K562 (cell line): Measurements from ENCODE around the gene JSRP1. TPM values are rescaled to one million over a fixed set of nuclear protein-coding genes. Genes with fewer than 3 reads are reported as not detected.

ENCODE experiments used
- ATAC-seq: fragments of 200-7000 bp; cut with Tn5 transposase; 3 replicates; pipeline ENCODE4 v1.9.1; 2020; ENCODE audit warnings: moderate library complexity
- BruUV-seq: library from RNA; stranded (reverse); fragments of 400-500 nt; replicated peaks from 2 replicates; lab custom pipeline; 2021; lab: Mats Ljungman, UMichigan
- CTCF ChIA-PET: fragments of 300-600 bp; formaldehyde crosslinking; extraction: SDS; loops from one replicate; lab custom pipeline; 2021; ENCODE audit warnings: low intra/inter-chr PET ratio; lab: Yijun Ruan, JAX
- POLR2A ChIA-PET: fragments of 300-600, 350-650 bp; sonication (Branson Sonifier 250); formaldehyde crosslinking; extraction: SDS; loops from one replicate; lab custom pipeline; 2021; ENCODE audit warnings: antibody characterized with exemption, inconsistent platforms; lab: Yijun Ruan, JAX
- DNase-seq, 4 experiments: peaks; one replicate each; pipeline versions ENCODE4 v3.0.0 to v3.0.0-alpha.2; 2011 to 2018; ENCODE audit warnings: low spot score in 3 of 4, mixed read lengths in 3 of 4; ENCODE audit errors: extremely low read depth in 1 of 4
- FAIRE-seq: peaks from 2 replicates; lab custom pipeline; 2011; peaks lifted over from hg19 to GRCh38; lab: Jason Lieb, UNC
- H2AFZ ChIP-seq: 2 replicates; pipeline ENCODE4 v1.6.0; 2011; ENCODE audit warnings: low read depth, low read length, control low read depth, inconsistent platforms
- H3K27ac ChIP-seq: fragments of 200-600 bp; 3 replicates; pipeline ENCODE4 v1.8.0; 2011; ENCODE audit warnings: low read depth, mild to moderate bottlenecking, control low read depth, inconsistent platforms, low read length, moderate library complexity, mixed read lengths; ENCODE audit errors: extremely low read depth
- H3K27me3 ChIP-seq, 2 experiments: fragments of 300-600 bp in 1 of 2; 2 replicates in 1 of 2; 3 replicates in 1 of 2; pipeline versions ENCODE4 v1.6.0 to v1.8.0; 2011; ENCODE audit warnings: inconsistent platforms in 2 of 2, low read length in 2 of 2, mild to moderate bottlenecking in 1 of 2, mixed read lengths in 1 of 2, moderate library complexity in 1 of 2; ENCODE audit not compliant: control insufficient read depth in 2 of 2, insufficient read depth in 2 of 2
- H3K36me3 ChIP-seq: fragments of 300-600 bp; 3 replicates; pipeline ENCODE4 v1.8.0; 2011; ENCODE audit warnings: mild to moderate bottlenecking, low read length, inconsistent platforms; ENCODE audit not compliant: control insufficient read depth, insufficient read depth
- H3K4me1 ChIP-seq, 2 experiments: fragments of 200-600 bp in 1 of 2; replicated peaks in 1 of 2; 2 replicates in 1 of 2; 3 replicates in 1 of 2; pipeline versions ENCODE4 v1.5.1 to v1.8.0; 2011; ENCODE audit warnings: inconsistent platforms in 2 of 2, low read length in 2 of 2, mild to moderate bottlenecking in 1 of 2, mixed read lengths in 1 of 2, moderate library complexity in 1 of 2; ENCODE audit not compliant: control insufficient read depth in 2 of 2, insufficient read depth in 2 of 2
- H3K4me2 ChIP-seq: 2 replicates; pipeline ENCODE4 v1.6.1; 2011; ENCODE audit warnings: low read length, control low read depth, inconsistent platforms, mixed read lengths; ENCODE audit not compliant: insufficient read depth
- H3K4me3 ChIP-seq: fragments of 200-600 bp; sonication (generic), shearing (Covaris generic); 2 replicates; pipeline ENCODE4 v1.5.1; 2016; ENCODE audit warnings: control low read depth, inconsistent platforms
- H3K79me2 ChIP-seq: fragments of 200-600 bp; 3 replicates; pipeline ENCODE4 v1.8.0; 2011; ENCODE audit warnings: low read length, inconsistent platforms; ENCODE audit not compliant: control insufficient read depth, insufficient read depth
- H3K9ac ChIP-seq, 2 experiments: 2 replicates each; pipeline versions ENCODE4 v1.6.0 to v1.6.1; 2011; ENCODE audit warnings: low read depth in 2 of 2, low read length in 2 of 2, control low read depth in 1 of 2, inconsistent platforms in 1 of 2, mild to moderate bottlenecking in 1 of 2, mixed read lengths in 1 of 2; ENCODE audit not compliant: insufficient read depth in 1 of 2
- H3K9me1 ChIP-seq: one replicate; pipeline ENCODE4 v1.6.0; 2011; ENCODE audit warnings: inconsistent platforms, mild to moderate bottlenecking, low read length, moderate library complexity; ENCODE audit not compliant: control insufficient read depth, insufficient read depth
- H3K9me3 ChIP-seq: replicated peaks from 2 replicates; pipeline ENCODE4 v1.5.1; 2011; ENCODE audit warnings: low read depth, low read length, inconsistent platforms; ENCODE audit not compliant: control insufficient read depth, insufficient read depth
- H4K20me1 ChIP-seq: replicated peaks from 2 replicates; pipeline ENCODE4 v1.6.1; 2011; ENCODE audit warnings: low read length, inconsistent platforms, mixed read lengths; ENCODE audit not compliant: control insufficient read depth, insufficient read depth
- JUNB ChIP-seq: fragments of 450-650 bp; formaldehyde crosslinking; conservative IDR thresholded peaks from 2 replicates; pipeline ENCODE4 v1.4.0; 2020; ENCODE audit warnings: mild to moderate bottlenecking
- KAT2B ChIP-seq: IDR thresholded peaks from one replicate; pipeline ENCODE4 v1.6.1; 2012; ENCODE audit warnings: low read depth, mild to moderate bottlenecking, control low read depth, inconsistent platforms, low read length, moderate library complexity
- KLF13 ChIP-seq: fragments of 450-650 bp; IDR thresholded peaks from 2 replicates; pipeline ENCODE4 v1.6.1; 2016; ENCODE audit warnings: missing genetic modification characterization, low read depth, mild to moderate bottlenecking, missing compliant biosample characterization, moderate library complexity, borderline replicate concordance
- PTTG1 ChIP-seq: fragments of 450-650 bp; IDR thresholded peaks from 2 replicates; pipeline ENCODE4 v1.6.1; 2016; ENCODE audit warnings: low read depth, mild to moderate bottlenecking, missing genetic modification characterization, missing compliant biosample characterization
- RBM22 ChIP-seq: fragments of 200-400 bp; formaldehyde crosslinking; IDR thresholded peaks from 2 replicates; pipeline ENCODE4 v1.6.1; 2018; ENCODE audit warnings: low read length, low read depth; ENCODE audit not compliant: poor library complexity, severe bottlenecking
- SIX5 ChIP-seq, 2 experiments: IDR thresholded peaks; 2 replicates each; pipeline ENCODE4 v1.6.1; 2011; ENCODE audit warnings: low read length in 2 of 2, borderline replicate concordance in 1 of 2, low read depth in 1 of 2, mild to moderate bottlenecking in 1 of 2, moderate library complexity in 1 of 2; ENCODE audit not compliant: insufficient read depth in 1 of 2
- ZFP36 ChIP-seq: fragments of 150-350 bp; IDR thresholded peaks from 2 replicates; pipeline ENCODE4 v1.6.1; 2018; ENCODE audit warnings: low read length, low read depth; ENCODE audit not compliant: partially characterized antibody
- ZNF121 ChIP-seq: sonication (generic); formaldehyde crosslinking; conservative IDR thresholded peaks from 2 replicates; pipeline ENCODE4 v1.8.0; 2022; ENCODE audit warnings: missing genetic modification reagents
- ZNF23 ChIP-seq: fragments of 250-450 bp; sonication (Bioruptor Pico); IDR thresholded peaks from 2 replicates; pipeline ENCODE4 v1.4.0; 2020; ENCODE audit warnings: mild to moderate bottlenecking
- ZNF511 ChIP-seq: sonication (generic); formaldehyde crosslinking; IDR thresholded peaks from 2 replicates; pipeline ENCODE4 v1.8.0; 2022; ENCODE audit warnings: mild to moderate bottlenecking, missing genetic modification reagents
- WGBS: fragments of 100-300 bp; shearing (Covaris generic); methylation state at CpG from one replicate; pipeline ENCODE4 v1.1.6; 2016; ENCODE audit warnings: low coverage, mixed read lengths; ENCODE audit not compliant: insufficient coverage; ENCODE audit errors: missing lambda C conversion rate; 5-methylcytosine and 5-hydroxymethylcytosine counted together
- in situ Hi-C: fragments of 300-500 bp; cut with MboI; formaldehyde crosslinking; loops from 4 replicates; pipeline ENCODE4 v1.15.0; 2018; ENCODE audit warnings: inconsistent platforms, mixed read lengths
- intact Hi-C: fragments of 100-400 bp; cut with micrococcal nuclease; formaldehyde crosslinking; loops from 2 replicates; pipeline ENCODE4 v1.14.2; 2022
- polyA plus RNA-seq, 8 experiments: library from polyadenylated mRNA; depleted of rRNA in 4 of 8; stranded (reverse) in 5 of 8; unstranded in 3 of 8; fragments of >200 nt; fragmentation: Nextera tagmentation in 2 of 8; fragmentation: Illumina TruSeq in 1 of 8; extraction: Ambion mirVana in 2 of 8; extraction: Trizol in 1 of 8; gene quantifications; 2 replicates each; pipeline versions ENCODE4 v1.2.1 to v1.2.3, GENCODE V29; 2011 to 2014; ENCODE audit warnings: inconsistent platforms in 1 of 8, missing spikeins in 1 of 8
- total RNA-seq, 7 experiments: library from RNA; depleted of rRNA in 6 of 7; stranded (reverse); fragments of >200 nt in 6 of 7; fragmentation: Illumina TruSeq in 2 of 7; extraction: Trizol in 2 of 7; gene quantifications; 2 replicates each; pipeline versions ENCODE4 v1.2.1 to v1.2.3, GENCODE V29; 2011 to 2021; ENCODE audit warnings: low replicate concordance in 1 of 7
- TF ChIP-seq, protein P1 (sequence below): fragments of 150-350 bp; conservative IDR thresholded peaks from 2 replicates; pipeline ENCODE4 v1.6.1; 2014; ENCODE audit warnings: low read length
- TF ChIP-seq, protein P2 (sequence below): fragments of 450-650 bp; formaldehyde crosslinking; IDR thresholded peaks from 2 replicates; pipeline ENCODE4 v1.4.0; 2022; ENCODE audit warnings: missing genetic modification characterization
- TF ChIP-seq, protein P3 (sequence below): sonication (generic); formaldehyde crosslinking; IDR thresholded peaks from 2 replicates; pipeline ENCODE4 v1.8.1; 2023; ENCODE audit warnings: mild to moderate bottlenecking, missing genetic modification reagents

JSRP1 gene
- total and polyA plus RNA-seq, 9 of the 15 experiments (the other 6 are each of a cell fraction or from before 2014, with no cell fraction given) = 0.08 to 1.2 (median 0.51) TPM; not detected in 4

DNA sequence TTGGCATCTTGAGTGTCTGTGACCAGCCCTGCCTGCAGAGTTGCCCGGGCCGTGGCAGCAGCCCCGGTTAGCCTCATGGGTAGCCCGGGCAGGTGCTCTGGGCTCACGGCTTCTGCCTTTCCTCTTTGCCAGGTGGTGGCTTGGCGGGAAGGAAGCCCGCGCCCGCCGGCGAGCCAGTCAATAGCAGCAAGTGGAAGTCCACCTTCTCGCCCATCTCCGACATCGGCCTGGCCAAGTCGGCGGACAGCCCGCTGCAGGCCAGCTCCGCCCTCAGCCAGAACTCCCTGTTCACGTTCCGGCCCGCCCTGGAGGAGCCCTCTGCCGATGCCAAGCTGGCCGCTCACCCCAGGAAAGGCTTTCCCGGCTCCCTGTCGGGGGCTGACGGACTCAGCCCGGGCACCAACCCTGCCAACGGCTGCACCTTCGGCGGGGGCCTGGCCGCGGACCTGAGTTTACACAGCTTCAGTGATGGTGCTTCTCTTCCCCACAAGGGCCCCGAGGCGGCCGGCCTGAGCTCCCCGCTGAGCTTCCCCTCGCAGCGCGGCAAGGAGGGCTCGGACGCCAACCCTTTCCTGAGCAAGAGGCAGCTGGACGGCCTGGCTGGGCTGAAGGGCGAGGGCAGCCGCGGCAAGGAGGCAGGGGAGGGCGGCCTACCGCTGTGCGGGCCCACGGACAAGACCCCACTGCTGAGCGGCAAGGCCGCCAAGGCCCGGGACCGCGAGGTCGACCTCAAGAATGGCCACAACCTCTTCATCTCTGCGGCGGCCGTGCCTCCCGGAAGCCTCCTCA is 30.0 kb downstream of the JSRP1 start:
- no peaks in the 10 kb centered on the region for H4K20me1 ChIP-seq

More for the DNA sequence above, 30.0 kb downstream of the JSRP1 start:
- no peak overlapping the region for H2AFZ ChIP-seq
- peaks cover 0 to 48% of the 10 kb centered on the region in 2 experiments; a peak in 2 of 5 replicates for H3K4me1 ChIP-seq
- intact Hi-C loops = no loop called here
- no peak overlapping the region for H3K27ac ChIP-seq
- H3K4me2 ChIP-seq = no peak overlapping the region
- ChIA-PET POLR2A (interaction anchor here (0.6 kb wide), 1 partner anchor 85 kb away, joined by 4 read pairs; no protein-coding TSS in a partner anchor), CTCF (no interaction called here)
- WGBS = 96% methylated on average over 35 of the region's 59 CpGs
- BruUV-seq = no TSS peak
- H3K27me3 ChIP-seq = no peaks in the 10 kb centered on the region
- TF ChIP-seq KAT2B = no peak
- TF ChIP-seq, protein P1, sequence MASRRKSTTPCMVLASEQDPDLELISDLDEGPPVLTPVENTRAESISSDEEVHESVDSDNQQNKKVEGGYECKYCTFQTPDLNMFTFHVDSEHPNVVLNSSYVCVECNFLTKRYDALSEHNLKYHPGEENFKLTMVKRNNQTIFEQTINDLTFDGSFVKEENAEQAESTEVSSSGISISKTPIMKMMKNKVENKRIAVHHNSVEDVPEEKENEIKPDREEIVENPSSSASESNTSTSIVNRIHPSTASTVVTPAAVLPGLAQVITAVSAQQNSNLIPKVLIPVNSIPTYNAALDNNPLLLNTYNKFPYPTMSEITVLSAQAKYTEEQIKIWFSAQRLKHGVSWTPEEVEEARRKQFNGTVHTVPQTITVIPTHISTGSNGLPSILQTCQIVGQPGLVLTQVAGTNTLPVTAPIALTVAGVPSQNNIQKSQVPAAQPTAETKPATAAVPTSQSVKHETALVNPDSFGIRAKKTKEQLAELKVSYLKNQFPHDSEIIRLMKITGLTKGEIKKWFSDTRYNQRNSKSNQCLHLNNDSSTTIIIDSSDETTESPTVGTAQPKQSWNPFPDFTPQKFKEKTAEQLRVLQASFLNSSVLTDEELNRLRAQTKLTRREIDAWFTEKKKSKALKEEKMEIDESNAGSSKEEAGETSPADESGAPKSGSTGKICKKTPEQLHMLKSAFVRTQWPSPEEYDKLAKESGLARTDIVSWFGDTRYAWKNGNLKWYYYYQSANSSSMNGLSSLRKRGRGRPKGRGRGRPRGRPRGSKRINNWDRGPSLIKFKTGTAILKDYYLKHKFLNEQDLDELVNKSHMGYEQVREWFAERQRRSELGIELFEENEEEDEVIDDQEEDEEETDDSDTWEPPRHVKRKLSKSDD = no peak
- no peak for TF ChIP-seq ZNF23 (CRISPR knock-in tag)
- TF ChIP-seq ZNF511 (CRISPR knock-in tag) = no peak
- TF ChIP-seq, protein P2, sequence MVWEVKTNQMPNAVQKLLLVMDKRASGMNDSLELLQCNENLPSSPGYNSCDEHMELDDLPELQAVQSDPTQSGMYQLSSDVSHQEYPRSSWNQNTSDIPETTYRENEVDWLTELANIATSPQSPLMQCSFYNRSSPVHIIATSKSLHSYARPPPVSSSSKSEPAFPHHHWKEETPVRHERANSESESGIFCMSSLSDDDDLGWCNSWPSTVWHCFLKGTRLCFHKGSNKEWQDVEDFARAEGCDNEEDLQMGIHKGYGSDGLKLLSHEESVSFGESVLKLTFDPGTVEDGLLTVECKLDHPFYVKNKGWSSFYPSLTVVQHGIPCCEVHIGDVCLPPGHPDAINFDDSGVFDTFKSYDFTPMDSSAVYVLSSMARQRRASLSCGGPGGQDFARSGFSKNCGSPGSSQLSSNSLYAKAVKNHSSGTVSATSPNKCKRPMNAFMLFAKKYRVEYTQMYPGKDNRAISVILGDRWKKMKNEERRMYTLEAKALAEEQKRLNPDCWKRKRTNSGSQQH (CRISPR knock-in tag) = no peak
- TF ChIP-seq, protein P3, sequence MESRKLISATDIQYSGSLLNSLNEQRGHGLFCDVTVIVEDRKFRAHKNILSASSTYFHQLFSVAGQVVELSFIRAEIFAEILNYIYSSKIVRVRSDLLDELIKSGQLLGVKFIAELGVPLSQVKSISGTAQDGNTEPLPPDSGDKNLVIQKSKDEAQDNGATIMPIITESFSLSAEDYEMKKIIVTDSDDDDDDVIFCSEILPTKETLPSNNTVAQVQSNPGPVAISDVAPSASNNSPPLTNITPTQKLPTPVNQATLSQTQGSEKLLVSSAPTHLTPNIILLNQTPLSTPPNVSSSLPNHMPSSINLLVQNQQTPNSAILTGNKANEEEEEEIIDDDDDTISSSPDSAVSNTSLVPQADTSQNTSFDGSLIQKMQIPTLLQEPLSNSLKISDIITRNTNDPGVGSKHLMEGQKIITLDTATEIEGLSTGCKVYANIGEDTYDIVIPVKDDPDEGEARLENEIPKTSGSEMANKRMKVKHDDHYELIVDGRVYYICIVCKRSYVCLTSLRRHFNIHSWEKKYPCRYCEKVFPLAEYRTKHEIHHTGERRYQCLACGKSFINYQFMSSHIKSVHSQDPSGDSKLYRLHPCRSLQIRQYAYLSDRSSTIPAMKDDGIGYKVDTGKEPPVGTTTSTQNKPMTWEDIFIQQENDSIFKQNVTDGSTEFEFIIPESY (CRISPR knock-in tag) = peak; percentile 93
- TF ChIP-seq JUNB (CRISPR knock-in tag) = no peak
- TF ChIP-seq ZFP36 = no peak
- TF ChIP-seq RBM22 = peak; percentile 46
- TF ChIP-seq ZNF121 (CRISPR knock-in tag) = peak; percentile 47
- TF ChIP-seq KLF13 (tag) = no peak
- no peak for TF ChIP-seq PTTG1
- no peak for TF ChIP-seq SIX5 (IDR thresholded peaks at IDR 0.05; ENCODE audit: borderline replicate concordance in 1 of 2, insufficient read depth in 1 of 2, low read depth in 1 of 2, low read length in 2 of 2)
- no peak overlapping the region for H3K9ac ChIP-seq
- DNase-seq = no peak
- H3K4me3 ChIP-seq = no peak overlapping the region
- in situ Hi-C loops = no loop called here
- H3K79me2 ChIP-seq = no peaks in the 10 kb centered on the region
- peaks cover 91% of the 10 kb centered on the region; the same call in 2 of the 3 replicates for H3K36me3 ChIP-seq
- H3K9me3 ChIP-seq = no peaks in the 10 kb centered on the region
- no peak for FAIRE-seq
- H3K9me1 ChIP-seq = no peaks in the 10 kb centered on the region
- no peak for ATAC-seq
